Measurements from ENCODE around the gene TM6SF1.

The TM6SF1 gene

GRCh38 chr15:83107841-83108181 is 366 bp downstream of the TM6SF1 start:
- Mint-ChIP-seq H3K4me3 (peak overlapping the region; percentile 86), H3K9me3 (no peaks in the 10 kb centered on the region), H3K4me1 (peaks cover 18% of the 10 kb centered on the region), H3K27me3 (peaks cover 39% of the 10 kb centered on the region), H3K36me3 (no peaks in the 10 kb centered on the region), H3K27ac (no peak overlapping the region)

DNA sequence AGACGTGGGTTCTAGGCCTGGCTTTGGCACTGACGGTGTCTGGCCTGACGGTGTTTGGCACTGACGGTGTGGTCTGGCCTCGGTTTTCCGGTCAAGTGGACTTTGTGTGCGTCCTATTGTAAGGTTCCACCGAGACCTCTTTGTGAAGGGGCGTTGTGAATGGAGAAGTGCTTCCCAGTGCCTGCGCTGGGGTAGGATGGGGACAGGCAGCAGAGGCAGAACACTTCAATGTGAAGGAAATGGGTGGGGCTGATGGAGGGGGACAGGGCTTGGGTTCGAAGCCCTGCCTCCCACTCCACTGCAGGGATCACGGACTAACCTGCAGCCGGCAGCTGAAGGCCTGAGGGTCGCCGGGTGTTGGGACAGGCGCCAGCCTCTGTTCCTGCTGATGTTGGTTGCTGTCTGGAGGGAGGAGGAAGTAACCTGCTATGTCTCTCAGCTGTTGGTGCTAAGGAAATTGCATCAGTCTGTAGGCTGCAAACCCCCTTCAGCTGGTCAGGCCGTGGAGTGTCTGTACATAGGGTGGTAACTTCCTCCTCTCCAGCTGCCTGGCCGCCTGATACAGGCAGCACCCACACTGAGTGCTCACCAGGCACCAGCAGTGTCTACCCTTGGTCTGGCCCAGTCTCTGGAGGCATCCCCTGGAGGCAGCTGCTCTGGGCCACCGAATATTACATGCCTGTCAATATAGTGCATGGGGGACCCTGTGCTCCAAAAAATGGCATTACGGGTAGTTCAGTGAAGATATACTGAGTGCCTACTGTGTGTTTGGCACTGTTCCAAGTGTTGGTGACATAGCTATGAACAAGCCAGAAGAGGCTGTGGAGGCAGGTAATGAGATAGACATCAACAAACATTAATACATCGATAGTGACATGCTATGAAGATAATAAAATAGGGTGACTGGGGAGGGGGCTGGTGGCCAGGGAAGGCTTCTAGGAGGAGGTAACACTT is 1.1 kb downstream of the TM6SF1 start:
- no peak overlapping the region for H3K27ac Mint-ChIP-seq
- no peaks in the 10 kb centered on the region for H3K9me3 Mint-ChIP-seq
- no peaks in the 10 kb centered on the region for H3K36me3 Mint-ChIP-seq
- H3K4me3 Mint-ChIP-seq = peak overlapping the region; percentile 86
- H3K4me1 Mint-ChIP-seq = peaks cover 18% of the 10 kb centered on the region
- peaks cover 39% of the 10 kb centered on the region for H3K27me3 Mint-ChIP-seq

DNA sequence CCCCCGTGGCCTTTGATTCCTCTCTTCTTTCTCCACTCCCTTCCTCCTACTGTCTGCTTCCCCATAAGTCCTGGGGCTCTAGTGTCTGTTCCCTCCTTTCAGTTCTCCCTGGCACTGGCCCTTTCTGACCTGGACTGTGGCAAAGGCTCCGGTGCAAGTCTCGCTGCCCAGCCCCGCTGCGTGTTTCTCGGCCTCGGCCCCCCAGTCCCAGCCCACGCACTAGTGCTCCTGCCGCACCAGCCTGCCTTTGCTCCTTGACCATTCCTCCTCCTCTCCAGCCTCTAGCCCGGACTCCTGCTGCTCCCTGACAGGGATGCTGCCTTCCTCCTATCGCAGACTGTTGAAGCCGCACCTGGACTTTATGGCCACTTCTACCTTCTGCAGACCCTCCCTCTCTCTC is 2.1 kb downstream of the TM6SF1 start:
- Mint-ChIP-seq H3K27ac (no peak overlapping the region), H3K4me1 (peaks cover 18% of the 10 kb centered on the region), H3K36me3 (no peaks in the 10 kb centered on the region), H3K9me3 (no peaks in the 10 kb centered on the region), H3K27me3 (peaks cover 32% of the 10 kb centered on the region), H3K4me3 (no peak overlapping the region)

- no peaks in the 10 kb centered on the region for H3K36me3 Mint-ChIP-seq
- peaks cover 31% of the 10 kb centered on the region for H3K27me3 Mint-ChIP-seq
- peaks cover 18% of the 10 kb centered on the region for H3K4me1 Mint-ChIP-seq
- H3K27ac Mint-ChIP-seq = no peak overlapping the region
- H3K9me3 Mint-ChIP-seq = no peaks in the 10 kb centered on the region
- H3K4me3 Mint-ChIP-seq = no peak overlapping the region
Measured at GRCh38 chr15:83110381-83110780, 2.9 kb downstream of the TM6SF1 start.

- peaks cover 29% of the 10 kb centered on the region for H3K27me3 Mint-ChIP-seq
- H3K4me1 Mint-ChIP-seq = peaks cover 18% of the 10 kb centered on the region
- H3K27ac Mint-ChIP-seq = no peak overlapping the region
Measured at GRCh38 chr15:83111149-83111548, 3.7 kb downstream of the TM6SF1 start.

GRCh38 chr15:83112233-83112955 is 4.9 kb downstream of the TM6SF1 start:
- peaks cover 24% of the 10 kb centered on the region for H3K27me3 Mint-ChIP-seq
- H3K27ac Mint-ChIP-seq = no peak overlapping the region
- no peak overlapping the region for H3K4me3 Mint-ChIP-seq
- H3K9me3 Mint-ChIP-seq = no peaks in the 10 kb centered on the region
- H3K4me1 Mint-ChIP-seq = peaks cover 13% of the 10 kb centered on the region
- no peaks in the 10 kb centered on the region for H3K36me3 Mint-ChIP-seq

More at GRCh38 chr15:83111149-83111548, 3.7 kb downstream of the TM6SF1 start:
- no peaks in the 10 kb centered on the region for H3K9me3 Mint-ChIP-seq
- H3K36me3 Mint-ChIP-seq = no peaks in the 10 kb centered on the region
- no peak overlapping the region for H3K4me3 Mint-ChIP-seq

DNA sequence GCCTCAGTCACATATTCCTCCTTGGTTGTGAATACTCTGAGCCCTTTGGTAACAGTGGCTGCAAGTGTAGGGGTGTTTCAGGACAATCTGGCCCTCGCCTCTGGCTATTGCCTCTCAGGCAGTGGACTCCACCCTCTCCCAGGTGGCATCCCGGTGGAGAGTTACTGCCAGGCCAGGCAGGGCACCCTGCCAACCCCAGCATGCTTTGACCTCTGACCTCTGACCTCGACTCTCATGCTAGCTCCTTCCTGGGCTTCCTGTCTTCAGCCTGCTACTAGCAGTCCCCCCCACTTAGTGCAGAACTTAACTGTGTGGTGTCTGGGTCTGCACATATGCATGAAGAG is 5.5 kb downstream of the TM6SF1 start:
- no peaks in the 10 kb centered on the region for H3K9me3 Mint-ChIP-seq
- no peaks in the 10 kb centered on the region for H3K36me3 Mint-ChIP-seq
- no peak overlapping the region for H3K27ac Mint-ChIP-seq
- H3K4me1 Mint-ChIP-seq = peaks cover 13% of the 10 kb centered on the region
- peaks cover 24% of the 10 kb centered on the region for H3K27me3 Mint-ChIP-seq
- H3K4me3 Mint-ChIP-seq = no peak overlapping the region

DNA sequence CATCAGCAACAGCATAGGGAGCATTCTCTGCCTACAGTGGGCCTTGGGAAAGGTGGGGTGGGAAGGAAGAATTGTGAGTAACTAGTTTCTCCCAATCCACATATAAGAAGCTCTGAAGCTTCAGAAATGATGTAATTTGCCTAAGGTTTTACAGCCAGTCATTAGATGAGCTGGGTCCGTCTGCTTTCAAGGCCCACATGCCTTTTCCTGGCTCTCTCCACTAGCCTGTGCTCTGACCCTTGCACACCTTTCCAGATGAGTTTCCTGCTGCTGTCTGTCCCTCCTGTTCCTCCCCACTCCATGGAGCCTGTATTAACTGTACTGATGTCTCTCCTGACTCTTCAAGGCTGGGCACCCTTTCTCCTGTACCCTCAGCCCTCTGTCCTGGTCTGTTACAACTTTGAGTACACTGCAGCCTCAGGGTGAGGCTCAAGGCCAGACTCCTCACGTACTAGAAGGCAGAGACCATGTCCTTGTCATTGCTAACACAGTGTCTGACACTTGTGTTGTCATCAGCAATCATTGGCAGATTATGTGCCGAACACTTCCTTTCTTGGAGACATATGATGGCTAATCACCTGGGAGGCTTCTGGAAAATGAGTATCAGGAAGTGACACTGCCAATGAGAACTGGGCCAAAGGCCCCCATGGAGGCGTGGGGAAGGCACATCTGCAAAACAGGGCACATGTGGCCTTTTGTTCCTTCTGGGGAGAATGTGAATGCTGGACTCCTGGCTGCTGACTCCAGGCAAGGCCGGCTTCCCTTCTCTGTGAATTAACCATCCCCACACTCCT is 6.6 kb downstream of the TM6SF1 start:
- peaks cover 2% of the 10 kb centered on the region for H3K4me1 Mint-ChIP-seq

GRCh38 chr15:83114856-83115255 is 7.4 kb downstream of the TM6SF1 start:
- Mint-ChIP-seq H3K36me3 (no peaks in the 10 kb centered on the region), H3K27me3 (peaks cover 13% of the 10 kb centered on the region), H3K4me1 (no peaks in the 10 kb centered on the region), H3K27ac (no peak overlapping the region), H3K9me3 (no peaks in the 10 kb centered on the region), H3K4me3 (no peak overlapping the region)

More for the DNA sequence above, 6.6 kb downstream of the TM6SF1 start:
- H3K27ac Mint-ChIP-seq = no peak overlapping the region
- H3K9me3 Mint-ChIP-seq = no peaks in the 10 kb centered on the region
- H3K36me3 Mint-ChIP-seq = no peaks in the 10 kb centered on the region
- H3K27me3 Mint-ChIP-seq = peaks cover 17% of the 10 kb centered on the region
- H3K4me3 Mint-ChIP-seq = no peak overlapping the region

GRCh38 chr15:83115410-83115809 is 8.0 kb downstream of the TM6SF1 start:
- Mint-ChIP-seq H3K4me1 (no peaks in the 10 kb centered on the region), H3K27ac (no peak overlapping the region)

GRCh38 chr15:83115831-83116565 is 8.6 kb downstream of the TM6SF1 start:
- H3K4me1 Mint-ChIP-seq = no peaks in the 10 kb centered on the region
- H3K9me3 Mint-ChIP-seq = no peaks in the 10 kb centered on the region
- peaks cover 6% of the 10 kb centered on the region for H3K27me3 Mint-ChIP-seq
- no peaks in the 10 kb centered on the region for H3K36me3 Mint-ChIP-seq
- no peak overlapping the region for H3K4me3 Mint-ChIP-seq
- H3K27ac Mint-ChIP-seq = no peak overlapping the region

More at GRCh38 chr15:83115410-83115809, 8.0 kb downstream of the TM6SF1 start:
- no peaks in the 10 kb centered on the region for H3K36me3 Mint-ChIP-seq
- no peaks in the 10 kb centered on the region for H3K9me3 Mint-ChIP-seq
- no peak overlapping the region for H3K4me3 Mint-ChIP-seq
- peaks cover 8% of the 10 kb centered on the region for H3K27me3 Mint-ChIP-seq

- H3K36me3 Mint-ChIP-seq = no peaks in the 10 kb centered on the region
- H3K9me3 Mint-ChIP-seq = no peaks in the 10 kb centered on the region
- H3K27ac Mint-ChIP-seq = no peak overlapping the region
- no peak overlapping the region for H3K4me3 Mint-ChIP-seq
- H3K4me1 Mint-ChIP-seq = no peaks in the 10 kb centered on the region
- H3K27me3 Mint-ChIP-seq = no peaks in the 10 kb centered on the region
Measured at GRCh38 chr15:83118291-83118827, 10.9 kb downstream of the TM6SF1 start.

GRCh38 chr15:83118968-83119367 is 11.5 kb downstream of the TM6SF1 start:
- Mint-ChIP-seq H3K27ac (no peak overlapping the region), H3K4me1 (no peaks in the 10 kb centered on the region), H3K4me3 (no peak overlapping the region), H3K9me3 (no peaks in the 10 kb centered on the region), H3K27me3 (no peaks in the 10 kb centered on the region), H3K36me3 (no peaks in the 10 kb centered on the region)

DNA sequence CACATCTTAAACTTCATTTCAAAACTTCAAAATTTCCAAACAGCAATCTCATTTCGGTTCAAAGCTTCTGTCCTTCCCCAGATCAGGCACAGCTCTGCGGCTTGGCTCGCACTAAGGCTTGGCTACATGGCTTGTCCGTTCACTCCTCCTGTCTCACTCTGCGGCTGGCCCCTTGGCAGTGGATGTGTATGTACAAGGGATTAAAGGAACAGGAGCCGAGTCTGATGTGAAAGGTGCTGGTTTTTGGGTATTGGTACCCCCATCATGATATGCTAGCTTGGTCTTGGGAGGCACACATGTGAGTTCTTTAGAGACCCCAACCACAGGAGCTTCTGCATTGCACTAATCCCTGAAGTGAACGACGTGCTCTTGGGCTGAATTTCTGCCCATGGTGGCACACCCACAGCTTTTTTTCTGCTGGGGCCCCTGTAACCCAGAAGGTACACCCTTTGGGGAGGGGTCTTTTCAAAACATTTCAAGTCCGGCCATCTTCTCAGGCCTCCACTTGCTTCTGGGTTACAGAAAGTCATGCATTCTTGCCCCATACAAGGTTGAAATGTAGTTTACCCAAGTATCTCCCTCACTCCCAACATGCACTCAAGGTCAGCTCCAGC is 12.6 kb downstream of the TM6SF1 start:
- Mint-ChIP-seq H3K36me3 (no peaks in the 10 kb centered on the region), H3K4me3 (no peak overlapping the region), H3K4me1 (no peaks in the 10 kb centered on the region), H3K9me3 (no peaks in the 10 kb centered on the region), H3K27ac (no peak overlapping the region), H3K27me3 (no peaks in the 10 kb centered on the region)
